GM21619 (cell line): ENCODE measurements around the gene MYL12B.
"Not testable (repeated sequence)": the region's sequence is repeated elsewhere in the genome, so short reads cannot be mapped to it uniquely, and the experiment has no call there.

ENCODE experiments used
- ATAC-seq: cut with Tn5 transposase; IDR thresholded peaks from one replicate; pipeline ENCODE4 v1.9.1; 2021; ENCODE audit not compliant: unreplicated experiment

MYL12B gene

DNA sequence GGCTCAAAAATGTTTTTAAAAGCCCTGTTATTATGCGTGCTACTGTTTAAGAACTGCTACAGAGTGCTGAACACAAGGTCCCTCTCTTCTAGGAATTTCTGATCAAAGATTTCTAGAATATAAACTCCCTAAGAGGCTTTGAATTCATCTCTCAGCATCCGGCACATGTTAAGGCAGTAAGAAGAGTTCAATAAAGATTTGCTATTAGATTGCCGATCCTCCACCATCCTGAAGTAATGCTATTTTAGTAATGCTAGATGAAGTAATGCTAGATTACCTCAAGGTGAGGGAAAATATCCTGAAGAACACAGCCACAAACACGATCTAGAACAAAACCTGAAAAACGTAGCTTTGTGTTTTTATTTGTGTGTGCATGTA, 949 bp upstream of the MYL12B start:
- ATAC-seq: no peak

DNA sequence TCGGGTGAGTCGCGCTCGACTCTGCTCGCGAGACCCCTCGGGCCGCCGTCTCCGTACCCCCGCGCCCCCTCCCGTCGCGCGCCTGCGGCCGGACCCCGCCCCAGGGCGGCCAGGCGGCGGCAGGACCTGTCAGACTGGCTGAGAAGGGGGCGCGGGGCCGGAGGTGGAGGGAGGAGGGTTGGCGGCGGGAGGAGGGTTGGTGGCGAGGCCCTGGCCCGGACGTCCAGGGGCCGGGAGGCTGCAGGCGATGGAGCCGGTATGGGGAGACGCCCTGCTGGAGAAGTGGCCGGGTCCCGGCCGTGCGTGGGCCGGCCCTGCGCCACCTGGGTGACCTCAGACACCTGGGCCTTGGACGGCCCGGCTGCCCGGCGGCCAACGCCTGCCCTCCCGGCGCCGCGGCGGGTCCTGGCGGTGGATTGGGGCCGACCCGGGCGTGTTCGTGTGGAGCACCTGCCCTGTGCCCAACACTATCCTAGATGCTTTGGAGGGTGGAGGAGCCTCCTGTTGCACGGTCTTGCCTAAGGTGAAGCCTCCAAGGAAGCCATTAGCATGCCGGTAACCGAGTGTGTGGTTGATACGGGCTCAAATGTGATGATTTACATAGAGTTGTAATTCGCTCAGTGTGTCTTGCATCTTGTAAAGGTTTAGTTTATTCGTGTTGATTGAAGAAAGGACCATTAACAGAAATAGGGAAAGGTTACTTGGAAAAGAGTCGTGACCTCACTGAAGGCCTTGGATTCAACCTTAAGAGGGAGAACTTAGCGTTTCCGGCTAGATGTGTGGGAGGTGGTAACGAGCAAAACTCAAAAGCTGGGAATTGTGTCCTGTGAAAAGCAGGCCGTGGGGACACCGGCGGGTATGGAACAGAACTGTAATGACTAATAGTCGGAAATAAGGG, 550 bp downstream of the MYL12B start:
- peak; percentile 36 for ATAC-seq

GRCh38 chr18:3263132-3263700, 1.3 kb downstream of the MYL12B start:
- no peak for ATAC-seq

- ATAC-seq: no peak
Observed at GRCh38 chr18:3264362-3264761, 2.4 kb downstream of the MYL12B start.

GRCh38 chr18:3265564-3266033, 3.7 kb downstream of the MYL12B start:
- ATAC-seq: no peak

DNA sequence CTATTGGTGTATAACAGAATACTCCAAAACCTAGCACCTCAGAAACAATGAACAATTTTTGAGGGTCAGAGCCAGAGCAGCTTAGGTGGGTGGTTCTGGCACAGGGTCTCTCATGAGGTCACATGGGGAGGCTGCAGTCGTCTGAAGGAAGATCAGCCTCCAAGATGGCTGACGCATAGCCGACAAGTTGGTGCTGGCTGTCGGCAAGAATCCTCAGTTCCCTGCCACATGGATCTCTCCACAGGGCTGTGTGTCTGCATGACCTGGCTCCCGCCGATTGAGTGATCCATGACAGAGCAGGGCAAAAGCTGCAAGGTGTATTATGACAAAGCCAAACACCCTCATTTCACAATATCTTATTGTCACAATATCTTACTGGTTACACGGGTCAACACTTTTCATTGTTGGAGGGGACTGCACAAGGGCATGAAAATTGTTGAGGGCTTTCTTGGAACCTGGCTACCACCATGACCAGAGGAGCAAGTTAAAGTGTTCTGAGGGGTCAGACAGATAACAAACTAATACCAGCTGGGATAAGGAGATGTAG, 4.2 kb downstream of the MYL12B start:
- ATAC-seq: no peak

GRCh38 chr18:3268306-3268705, 6.4 kb downstream of the MYL12B start:
- no peak for ATAC-seq

DNA sequence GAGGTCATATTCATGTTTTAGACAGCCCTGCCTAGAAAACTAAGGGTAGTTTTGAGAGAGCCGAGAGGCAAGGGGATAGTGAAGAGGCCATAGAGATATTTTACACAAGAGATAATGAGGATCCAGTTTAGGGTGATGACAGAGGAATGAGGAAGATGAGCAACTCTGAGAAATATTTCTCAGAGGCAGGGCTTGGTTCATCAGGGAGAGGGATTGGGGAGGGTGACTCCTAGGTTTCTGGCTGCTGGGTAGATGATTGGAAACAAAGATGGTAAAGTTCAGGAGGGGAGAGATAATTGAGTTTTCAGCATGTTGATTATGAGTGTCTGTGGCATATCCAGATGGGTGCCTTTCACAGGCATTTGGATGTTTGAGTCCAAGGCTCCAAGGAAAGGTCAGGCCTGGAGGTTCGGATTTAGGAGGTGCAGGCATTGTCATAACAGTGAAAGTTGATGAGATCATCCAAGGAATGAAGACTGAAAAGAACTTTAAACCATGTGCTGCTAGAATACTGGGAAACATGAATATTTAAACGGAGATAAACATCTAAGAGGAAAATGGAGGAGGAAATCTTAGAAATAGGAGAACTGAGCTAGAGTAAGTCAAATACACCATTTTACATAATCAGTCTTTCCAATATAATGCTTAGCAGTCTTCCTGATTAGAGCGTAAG, 7.4 kb downstream of the MYL12B start:
- ATAC-seq: no peak

- ATAC-seq: no peak
Observed at GRCh38 chr18:3269914-3270299, 8.0 kb downstream of the MYL12B start.

DNA sequence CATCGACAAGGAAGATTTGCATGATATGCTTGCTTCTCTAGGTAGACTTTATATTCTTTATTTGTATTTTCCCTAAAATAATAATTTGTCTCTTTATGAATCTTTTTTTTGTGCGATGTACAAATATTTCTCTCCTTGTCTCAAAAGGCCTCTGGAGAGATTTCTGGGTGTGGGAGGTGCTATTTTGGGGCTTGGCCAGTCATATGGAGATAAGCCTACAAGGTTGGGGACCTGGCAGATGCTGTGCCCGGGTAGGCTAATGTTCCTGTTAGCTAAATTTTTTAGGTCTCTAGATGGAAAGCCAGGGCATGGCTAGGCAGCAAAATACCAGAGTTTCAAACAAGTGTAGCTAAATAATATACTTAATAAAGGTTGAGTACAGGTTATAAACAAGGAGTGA, 11.1 kb downstream of the MYL12B start:
- ATAC-seq: no peak

- not testable (repeated sequence) for ATAC-seq
Observed at GRCh38 chr18:3277643-3278213, 15.8 kb downstream of the MYL12B start.

DNA sequence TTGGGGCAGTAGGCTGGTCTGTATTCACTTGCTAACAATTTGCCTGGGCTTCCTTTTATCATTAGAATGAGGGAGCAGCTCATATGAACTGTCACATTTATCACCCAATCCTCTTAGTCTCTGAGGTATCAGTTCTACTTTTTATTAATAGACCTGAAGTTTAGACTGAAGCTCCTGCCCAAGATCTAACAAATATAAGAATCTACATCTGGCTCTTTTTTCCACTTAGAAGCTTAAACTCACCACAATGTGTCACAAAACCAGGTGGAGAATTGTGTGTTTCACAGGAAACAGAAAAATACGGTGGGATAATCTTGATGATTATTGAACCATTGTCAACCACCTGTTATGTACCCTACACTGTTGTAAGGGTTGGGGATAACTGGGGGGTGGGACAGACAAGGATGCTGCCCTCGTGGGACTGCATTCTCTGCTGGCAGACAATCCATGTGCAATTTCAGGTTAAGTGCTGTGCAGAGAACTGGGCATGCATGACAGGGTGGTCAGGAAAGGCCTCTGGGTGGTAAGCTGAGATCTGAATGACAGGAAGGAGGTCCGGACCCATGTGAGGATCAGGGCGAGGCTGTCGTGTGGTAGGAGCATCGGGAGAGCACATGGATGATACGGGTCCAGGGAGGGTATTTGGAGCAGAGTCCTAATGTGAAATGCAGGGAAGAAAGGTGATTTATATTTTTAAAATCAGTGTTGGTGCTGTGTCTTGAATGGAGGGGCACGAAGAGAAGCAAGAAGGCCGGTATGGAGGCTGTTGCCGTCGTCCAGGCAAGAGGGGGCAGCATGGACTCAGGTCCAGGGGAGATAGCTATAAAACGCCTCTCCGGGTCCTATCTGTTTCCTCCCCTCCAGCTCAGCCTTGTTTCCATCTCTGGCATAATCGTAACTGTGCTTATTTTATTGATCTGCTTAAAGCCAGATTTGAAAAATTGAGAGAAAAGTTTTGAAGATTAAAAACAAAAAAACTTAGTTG, 17.6 kb downstream of the MYL12B start:
- ATAC-seq: peak; percentile 84

- no peak for ATAC-seq
Observed at GRCh38 chr18:3281456-3282400, 19.8 kb downstream of the MYL12B start.

- ATAC-seq: no peak
Observed at GRCh38 chr18:3283253-3283863, 21.4 kb downstream of the MYL12B start.

DNA sequence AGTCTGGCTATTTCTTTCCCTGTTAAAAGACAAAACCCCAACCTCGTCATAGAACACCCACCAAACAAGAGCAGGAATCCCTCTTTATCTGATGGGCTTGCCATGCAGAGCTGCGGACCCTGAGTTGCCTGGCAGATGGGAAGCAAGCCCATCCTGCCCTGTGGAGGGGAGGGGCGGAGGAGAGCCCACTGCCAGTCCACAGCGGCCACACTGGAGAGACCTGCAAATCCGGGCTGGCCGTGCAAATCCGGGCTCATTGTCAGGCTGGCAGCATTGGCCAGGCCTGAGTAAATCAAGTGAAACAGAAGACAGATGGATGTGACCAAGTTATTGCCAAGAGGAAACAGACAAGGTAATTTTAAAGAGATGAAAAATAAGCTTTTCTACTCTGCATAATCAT, 22.0 kb downstream of the MYL12B start:
- ATAC-seq: no peak

DNA sequence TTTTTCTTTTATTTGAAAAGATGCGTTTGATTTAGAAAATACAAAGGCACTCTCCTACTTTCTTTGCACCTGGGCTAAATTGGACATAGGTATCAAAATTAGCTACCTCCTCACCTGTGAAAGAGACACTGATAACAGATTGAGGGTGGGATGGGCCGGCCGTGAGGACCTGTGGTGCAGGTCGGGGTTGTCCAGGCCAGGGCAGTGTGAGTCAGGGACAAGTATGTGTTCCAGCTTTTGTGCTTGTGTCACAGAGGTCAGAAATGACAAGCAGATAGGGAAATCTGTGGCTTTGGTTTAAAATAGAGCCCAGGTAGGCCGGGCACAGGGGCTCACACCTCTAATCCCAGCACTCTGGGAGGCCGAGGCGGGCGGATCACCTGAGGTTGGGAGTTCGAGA, 22.6 kb downstream of the MYL12B start:
- ATAC-seq: no peak

- ATAC-seq: no peak
Observed at GRCh38 chr18:3286159-3286558, 24.2 kb downstream of the MYL12B start.

DNA sequence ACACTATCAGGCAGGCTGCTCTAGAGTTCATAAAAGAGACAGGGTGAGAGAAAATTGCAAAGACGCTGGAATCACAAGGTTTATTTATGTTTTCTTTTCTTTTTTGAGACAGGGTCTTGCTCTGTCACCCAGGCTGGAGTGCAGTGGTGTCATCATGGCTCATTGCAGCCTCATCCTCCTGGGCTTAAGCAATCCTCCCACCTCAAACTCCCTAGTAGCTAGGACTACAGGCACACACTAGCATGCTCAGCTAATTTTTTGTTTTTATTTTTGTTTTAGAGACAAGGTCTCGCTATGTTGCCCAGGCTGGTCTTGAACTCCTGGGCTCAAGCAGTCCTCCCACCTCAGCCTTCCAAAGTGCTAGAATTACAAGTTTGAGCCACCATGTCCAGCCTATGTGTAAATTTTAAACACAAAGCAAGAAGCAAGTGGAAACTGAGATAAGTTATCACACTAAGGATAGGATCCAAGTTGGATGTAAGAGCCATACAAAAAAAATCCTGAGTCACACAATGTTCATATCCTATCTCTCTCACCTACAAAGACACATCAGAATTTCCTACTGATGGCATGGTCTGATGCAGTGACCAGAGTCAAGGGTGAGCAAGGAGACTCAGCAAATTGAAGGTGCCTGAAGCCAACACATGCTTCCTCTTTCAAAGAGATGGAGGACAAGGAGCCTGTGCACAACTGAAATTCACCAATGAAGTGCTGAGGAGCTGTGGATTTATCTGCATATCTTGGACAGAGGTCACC, 31.4 kb downstream of the MYL12B start:
- ATAC-seq: no peak
